Nucleus accumbens (tissue), 56 donors: ENCODE results near the gene RAB42.
"Not testable (repeated sequence)": the region's sequence is repeated elsewhere in the genome, so short reads cannot be mapped to it uniquely, and the experiment has no call there.

Experiments
- DNase-seq, 56 donors: peaks; one replicate each; lab custom pipeline; 2025; lab: John Stamatoyannopoulos, UW

RAB42 gene

DNA sequence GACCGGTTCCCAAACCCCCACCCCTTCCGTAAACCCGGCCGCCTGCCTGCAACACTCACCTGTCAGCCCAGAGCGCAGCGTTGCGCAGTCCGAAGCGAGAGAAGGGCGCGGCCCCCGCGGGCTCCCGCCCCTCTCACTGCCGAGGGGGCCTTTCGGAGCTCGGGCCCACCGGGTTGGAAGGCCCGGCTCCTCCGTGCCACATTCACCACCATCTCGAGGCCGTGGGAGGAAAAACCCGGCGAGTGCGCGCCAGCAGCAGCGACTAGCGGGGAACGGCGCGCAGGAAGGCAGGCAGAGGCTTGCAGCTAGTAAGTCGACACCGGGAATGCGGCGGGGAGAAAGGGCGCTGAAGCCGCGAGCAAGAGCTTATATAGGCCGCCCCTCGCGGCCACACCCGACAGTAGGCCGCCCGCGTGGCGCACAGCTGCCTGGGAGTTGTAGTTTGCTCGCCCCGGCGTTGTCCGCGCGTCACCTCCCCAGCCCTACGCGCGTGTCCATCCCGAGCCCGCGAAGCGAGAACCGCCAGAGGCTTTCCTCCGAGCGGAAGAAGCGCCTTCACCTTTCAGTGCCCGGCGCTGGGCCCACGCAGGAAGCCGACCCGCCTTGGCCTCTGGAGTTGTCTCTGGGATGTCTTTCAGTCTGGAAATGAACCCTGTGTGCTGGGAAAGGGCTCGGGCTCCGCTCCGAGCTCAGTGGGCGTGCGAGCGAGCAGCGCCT lies 10.4 kb upstream of the RAB42 start:
- peak; percentile 42 to 97 (median 90) for DNase-seq

DNA sequence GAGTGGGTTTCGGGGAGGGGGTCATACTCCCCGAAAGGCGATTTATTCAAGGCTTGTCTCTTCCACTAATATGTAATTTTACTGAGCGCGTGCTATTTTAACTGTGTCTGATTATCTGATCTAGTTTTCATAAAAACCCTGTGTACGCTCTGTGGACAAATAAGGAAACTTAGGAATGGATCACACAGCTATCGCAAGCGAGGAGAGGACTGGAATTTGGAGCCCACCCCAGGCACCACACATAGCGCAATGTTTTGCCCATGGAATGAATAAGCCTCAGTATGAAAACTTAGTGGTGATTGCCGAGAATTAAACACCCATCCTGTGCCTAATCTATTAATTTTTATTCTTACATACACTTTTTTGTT lies 9.8 kb upstream of the RAB42 start:
- DNase-seq = no peak

DNA sequence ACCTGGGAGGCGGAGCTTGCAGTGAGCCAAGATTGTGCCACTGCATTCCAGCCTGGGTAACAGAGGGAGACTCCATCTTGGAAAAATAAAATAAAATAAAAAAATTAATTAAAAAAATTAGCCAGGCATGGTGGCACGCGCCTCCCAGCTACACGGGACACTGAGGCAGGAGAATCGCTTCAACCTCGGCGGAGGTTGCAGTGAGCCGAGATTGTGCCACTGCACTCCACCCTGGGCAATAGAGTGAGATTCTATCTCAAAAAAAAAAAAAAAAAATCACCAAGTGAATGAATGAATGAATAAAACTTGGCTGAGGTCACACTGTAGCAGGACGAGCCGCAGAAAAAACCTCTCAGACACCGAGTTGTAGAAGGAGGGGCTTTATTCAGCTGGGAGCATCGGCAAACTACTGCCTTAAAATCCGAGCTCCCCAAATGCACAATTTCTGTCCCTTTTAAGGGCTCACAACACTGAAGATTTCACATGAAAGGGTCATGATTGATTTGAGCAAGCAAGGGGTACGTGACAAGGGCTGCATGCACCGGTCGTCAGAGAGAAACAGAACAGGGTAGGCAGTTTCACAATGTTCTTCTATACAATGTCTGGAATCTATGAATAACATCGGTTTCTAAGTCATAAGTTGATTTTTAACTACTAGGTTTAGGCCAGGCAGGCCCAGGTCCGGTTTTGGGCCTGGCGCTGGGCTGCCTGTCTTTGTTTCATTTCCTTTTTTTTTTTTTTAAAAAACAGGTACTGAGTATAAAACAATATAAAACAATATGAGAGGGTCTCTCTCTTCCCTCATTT lies 5.3 kb upstream of the RAB42 start:
- DNase-seq = not testable (repeated sequence)

DNA sequence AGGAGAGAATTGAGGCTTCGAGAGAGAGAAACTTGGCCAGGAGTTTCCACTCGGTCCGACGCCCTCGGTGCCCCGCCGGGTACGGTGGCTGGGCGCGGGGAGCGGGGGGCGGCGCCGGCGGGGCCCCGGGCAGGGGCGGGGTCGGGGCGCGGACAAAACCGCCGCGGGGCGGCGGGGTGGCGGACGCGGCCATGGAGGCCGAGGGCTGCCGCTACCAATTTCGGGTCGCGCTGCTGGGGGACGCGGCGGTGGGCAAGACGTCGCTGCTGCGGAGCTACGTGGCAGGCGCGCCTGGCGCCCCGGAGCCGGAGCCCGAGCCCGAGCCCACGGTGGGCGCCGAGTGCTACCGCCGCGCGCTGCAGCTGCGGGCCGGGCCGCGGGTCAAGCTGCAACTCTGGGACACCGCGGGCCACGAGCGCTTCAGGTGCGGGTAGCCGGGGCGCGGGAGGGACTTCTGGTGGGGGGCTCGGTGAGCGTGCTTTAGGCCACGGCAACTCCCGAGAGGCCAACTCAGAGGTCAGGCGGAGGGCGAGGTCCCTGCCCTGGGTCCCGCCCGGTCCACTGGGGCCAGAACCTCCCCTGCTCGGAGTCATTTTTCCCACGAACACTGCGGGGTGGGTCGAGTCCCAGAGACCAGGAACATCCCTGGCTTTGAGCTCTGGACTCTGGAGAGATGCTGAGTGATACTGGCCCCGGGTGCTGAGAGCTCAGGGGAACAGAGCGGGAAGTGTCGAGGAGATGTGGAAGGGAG lies 431 bp downstream of the RAB42 start:
- no peak for DNase-seq

DNA sequence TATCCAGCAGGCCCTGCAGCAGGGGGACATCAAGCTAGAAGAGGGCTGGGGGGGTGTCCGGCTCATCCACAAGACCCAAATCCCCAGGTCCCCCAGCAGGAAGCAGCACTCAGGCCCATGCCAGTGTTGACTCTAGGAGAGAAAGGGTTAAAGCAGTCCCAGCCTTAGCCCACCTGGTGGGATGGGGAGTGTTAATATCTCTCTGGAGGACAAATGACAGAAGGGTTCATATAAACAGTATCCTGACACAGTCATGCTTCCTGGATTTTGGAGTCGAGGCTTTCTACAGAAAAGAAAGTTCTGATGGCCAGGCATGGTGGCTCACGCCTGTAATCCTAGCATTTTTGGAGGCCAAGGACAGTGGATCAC lies 1.9 kb downstream of the RAB42 start:
- DNase-seq = not testable (repeated sequence)

DNA sequence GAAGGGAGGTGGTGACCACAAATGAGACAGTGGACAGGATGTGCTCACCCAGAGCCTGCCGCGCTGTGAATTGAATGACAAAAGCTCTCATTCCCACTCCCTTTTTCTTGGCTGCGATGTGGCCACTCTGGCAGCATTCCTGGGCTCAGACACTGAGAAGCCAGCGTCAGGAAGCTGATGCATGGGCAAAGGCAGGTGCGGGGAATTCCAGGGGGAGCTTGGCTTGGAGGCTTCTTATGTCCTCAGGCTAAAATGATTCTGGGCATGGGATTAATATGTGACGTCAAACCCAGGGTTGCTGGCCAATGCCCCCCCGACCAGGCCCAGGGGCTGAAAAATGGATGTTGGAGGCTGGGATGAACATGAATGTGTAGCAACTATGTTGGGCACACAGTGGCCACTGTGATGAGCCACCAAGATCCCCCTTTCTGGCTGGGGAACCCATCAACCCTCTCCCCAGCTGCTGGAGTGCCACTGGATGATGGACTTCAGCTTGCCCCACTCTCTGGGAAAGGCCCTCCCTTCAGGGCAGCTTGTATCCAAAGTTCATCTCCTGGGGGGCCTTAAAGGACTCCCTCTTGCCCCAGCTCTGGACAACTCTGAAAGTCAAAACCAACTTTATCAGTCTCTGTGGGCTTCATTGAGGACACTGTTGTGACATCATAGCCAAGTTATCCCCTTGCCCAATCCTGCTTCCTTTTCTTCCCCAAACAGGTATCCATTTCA lies 2.8 kb downstream of the RAB42 start:
- peak in 2 of 56 donors; percentile 11 to 14 for DNase-seq

DNA sequence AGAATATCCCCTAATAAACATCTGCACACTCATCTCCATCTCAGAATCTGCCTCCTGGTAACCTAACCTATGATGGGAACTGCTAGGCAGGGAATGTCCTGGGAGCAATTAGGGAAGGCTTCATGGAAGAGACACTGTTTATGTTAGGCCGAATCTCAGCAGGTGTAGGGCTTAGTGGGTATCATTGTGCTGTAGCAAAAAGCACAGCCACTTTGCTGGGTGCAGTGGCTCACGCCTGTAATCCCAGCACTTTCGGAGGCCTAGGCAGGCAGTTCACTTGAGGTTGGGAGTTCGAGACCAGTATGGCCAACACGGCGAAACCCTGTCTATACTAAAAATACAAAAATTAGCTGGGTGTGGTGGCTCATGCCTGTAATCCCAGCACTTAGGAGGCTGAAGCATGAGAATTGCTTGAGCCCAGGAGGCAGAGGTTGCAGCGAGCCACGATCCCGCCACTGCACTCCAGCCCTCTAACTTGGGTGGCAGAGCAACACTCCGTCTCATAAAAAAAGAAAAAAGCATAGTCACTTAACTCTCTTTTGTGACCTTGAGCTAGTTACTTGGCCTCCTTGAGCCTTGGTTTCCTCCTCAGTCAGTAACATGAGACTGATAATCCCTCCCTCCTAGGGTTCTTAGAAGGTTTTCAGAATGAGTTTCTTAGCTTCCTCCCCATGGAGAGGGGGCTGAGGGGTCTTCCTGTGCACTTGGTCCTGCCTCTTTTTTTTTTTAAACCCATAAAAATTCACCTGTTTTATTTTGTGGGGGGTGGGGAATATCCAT lies 3.5 kb downstream of the RAB42 start:
- DNase-seq = no peak

DNA sequence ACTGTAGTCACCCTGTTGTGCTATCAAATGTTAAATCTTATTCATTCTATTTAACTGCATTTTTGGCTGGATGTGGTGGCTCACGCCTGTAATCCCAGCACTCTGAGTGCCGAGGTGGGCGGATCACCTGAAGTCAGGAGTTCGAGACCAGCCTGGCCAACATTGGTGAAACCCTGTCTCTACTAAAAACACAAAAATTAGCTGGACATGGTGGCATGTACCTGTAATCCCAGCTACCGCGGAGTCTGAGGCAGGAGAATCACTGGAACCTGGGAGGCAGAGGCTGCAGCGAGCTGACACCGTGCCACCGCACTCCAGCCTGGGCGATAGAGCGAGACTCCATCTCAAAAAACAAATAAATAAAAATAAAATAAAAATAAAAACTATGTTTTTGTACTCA lies 4.2 kb downstream of the RAB42 start:
- DNase-seq = not testable (repeated sequence)

DNA sequence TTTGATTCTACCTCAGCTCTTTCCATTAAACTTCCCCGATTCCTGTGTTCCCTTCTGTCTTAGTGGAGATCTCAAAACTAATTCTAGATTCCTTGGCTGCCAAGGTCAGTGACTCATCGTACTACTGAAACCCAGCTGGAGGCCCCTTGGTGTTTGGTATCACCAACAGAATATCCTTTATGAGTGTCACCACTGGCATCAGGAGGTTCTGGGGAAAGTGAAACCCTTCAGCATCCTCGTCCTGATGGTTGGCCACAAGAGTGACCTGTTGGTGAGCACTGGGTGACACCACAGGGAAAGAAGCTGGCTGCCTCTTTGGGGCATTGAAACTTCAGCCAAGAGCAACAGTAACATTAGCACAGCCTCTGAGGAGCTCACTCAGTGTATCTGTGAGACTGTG lies 9.6 kb downstream of the RAB42 start:
- no peak for DNase-seq

DNA sequence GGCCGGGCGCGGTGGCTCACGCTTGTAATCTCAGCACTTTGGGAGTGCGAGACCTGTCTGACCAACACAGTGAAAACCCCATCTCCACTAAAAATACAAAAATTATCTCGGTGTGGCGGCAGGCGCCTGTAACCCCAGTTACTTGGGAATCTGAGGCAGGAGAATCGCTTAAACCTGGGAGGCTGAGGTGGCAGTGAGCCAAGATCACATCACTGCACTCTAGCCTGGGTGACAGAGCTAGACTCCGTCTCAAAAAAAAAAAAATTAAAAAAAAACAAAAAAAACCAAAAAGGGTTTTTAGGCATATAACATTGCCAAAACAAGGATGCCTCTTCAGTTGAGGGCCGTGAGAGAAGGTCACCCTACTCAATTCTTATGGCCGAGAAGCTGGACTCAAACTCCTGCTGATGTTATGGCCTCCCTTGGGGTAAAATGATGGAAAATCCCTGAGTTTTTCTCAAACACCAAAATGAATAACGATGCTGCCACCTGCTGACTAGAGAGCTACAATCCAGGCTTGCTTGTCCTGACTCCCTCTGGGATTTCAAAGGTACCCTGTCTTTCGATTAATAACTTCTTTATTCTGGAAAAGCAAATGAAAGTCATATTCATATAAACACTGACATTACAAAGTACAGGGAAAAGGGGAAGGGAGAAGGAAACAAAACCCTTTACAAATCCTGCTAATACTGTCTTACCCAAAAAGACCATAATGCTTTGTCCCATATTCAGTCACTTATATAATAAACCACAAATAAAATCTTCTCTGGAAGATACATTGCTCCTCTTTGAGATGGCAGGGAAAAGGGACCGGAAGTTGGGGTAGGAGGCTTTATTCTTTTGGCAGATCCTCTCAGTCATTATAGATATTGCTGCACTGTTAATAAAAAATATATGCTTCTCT lies 10.7 kb downstream of the RAB42 start:
- peak in 40 of 56 donors; percentile 3 to 79 (median 34) for DNase-seq

DNA sequence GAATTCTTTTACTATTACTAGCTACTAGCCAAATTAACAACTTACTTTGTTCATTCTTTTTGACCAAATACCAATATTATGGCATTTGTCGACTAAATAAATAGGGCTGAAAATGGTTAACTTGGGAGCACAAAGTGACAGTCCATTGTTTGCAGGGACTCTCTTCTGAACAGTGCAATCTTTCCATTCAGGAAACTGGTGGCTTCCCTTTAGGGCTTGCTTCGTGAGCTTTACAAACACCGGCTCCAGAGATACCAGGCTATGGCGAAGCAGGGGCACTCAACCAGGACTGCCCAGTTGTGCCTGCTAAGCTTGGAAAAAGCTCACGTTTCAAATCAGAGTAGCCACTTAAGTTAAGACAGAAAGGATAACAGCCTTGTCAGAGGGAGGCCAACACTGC lies 12.3 kb downstream of the RAB42 start:
- no peak for DNase-seq

DNA sequence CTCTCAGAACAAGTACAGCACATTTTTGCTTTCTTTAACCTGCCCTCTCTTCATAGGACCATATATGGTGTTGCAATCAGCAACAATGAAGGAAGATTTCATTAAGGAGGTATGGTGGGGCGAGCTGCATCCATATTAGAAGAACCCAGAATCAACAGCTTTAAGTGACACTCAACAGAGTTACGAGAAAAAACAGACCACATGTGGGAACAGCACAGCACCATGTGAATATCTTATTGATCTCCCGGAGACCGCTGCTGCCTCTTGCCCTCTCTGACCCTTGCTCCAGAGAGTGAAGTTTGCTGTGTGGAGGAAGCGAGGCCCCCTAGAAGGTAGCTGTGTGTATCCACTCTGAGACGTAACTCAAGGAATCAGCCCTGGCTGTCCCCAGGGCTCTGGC lies 12.9 kb downstream of the RAB42 start:
- DNase-seq = no peak

DNA sequence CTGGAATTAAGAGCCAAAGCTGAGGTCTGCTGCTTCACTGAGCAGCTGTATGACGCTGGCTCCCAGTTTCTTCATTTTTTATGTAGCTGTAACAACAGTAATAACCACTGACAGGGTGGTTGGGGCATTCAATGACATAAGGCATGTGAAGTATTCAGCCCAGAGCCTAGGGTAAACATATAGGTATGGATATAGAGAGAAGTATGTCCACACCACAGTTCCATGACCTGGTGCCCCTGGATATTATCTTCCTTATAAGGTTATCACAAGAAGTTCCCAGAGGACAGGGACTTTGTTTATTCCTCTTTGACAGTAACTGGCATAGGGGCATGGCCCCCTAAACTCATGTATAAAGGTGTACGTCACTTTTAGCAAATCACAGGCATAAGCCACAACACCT lies 14.7 kb downstream of the RAB42 start:
- no peak for DNase-seq

DNA sequence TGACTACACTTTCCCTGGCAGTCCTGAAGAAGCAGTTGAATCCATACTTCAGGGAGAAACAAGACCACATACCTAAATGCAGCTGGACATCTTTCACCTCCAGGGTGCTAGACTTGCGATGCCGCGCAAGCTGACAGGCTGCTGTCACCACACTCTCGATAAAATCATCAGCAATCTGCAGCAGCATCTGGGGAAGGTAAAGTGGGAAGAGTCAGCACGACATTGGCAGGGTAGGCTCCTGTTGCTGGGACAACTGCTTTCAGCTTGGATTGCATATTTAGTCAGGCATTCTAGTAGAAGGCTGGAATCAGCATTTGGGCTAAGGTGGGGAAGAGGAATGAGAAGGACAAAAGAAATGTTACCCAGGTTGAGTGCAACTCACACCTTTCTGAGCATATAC lies 21.1 kb downstream of the RAB42 start:
- DNase-seq = peak in 5 of 56 donors; percentile 2 to 18 (median 14)

DNA sequence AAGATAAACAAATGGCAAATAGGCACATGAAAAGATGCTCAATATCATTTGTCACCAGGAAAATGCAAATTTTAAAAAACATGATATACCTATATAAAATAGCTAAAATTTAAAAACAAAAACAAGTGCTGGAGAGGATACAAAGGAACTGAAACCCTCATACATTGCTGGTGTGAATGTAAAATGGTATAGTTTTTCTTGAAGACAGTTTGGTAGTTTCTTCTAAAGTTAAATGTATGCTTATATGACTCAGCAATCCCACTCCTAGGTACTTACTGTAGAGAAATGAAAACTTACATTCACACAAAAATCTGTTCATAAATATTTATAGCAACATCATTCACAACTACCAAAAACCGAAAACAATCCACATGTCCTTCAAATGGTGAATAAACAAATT lies 39.6 kb downstream of the RAB42 start:
- no peak for DNase-seq

DNA sequence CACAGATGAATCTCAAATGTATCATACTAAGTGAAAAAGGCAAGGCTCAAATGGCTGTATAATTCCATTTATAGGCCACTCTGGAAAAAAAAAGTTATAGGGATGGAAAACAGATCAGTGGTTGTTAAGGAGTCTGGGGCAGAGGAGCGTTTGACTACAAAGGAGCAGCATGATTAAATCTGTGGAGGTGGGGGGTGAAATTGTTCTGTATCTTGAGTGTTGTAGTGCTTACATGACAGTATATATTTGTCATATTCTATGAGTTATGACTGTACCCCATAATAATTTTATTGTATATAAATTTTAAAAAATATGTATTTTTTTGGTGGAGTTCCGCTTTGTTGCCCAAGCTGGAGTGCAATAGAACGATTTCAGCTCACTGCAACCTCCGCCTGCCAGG lies 40.5 kb downstream of the RAB42 start:
- no peak for DNase-seq

DNA sequence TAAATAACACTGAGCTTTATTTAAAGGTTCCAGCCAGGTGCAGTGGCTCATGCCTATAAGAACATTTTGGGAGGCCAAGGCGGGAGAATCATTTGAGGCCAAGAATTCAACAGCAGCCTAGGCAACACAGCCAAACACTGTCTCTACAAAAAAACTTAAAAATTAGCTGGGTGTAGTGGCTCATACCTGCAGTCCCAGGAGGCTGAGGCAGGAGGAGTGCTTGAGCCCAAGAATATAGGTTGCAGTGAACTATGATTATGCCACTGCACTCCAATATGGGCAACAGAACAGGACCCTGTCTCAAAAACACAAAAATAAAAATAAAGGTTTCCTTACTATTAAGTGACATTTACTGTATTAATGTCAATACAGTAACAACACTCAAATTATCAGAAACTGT lies 48.7 kb downstream of the RAB42 start:
- no peak for DNase-seq

DNA sequence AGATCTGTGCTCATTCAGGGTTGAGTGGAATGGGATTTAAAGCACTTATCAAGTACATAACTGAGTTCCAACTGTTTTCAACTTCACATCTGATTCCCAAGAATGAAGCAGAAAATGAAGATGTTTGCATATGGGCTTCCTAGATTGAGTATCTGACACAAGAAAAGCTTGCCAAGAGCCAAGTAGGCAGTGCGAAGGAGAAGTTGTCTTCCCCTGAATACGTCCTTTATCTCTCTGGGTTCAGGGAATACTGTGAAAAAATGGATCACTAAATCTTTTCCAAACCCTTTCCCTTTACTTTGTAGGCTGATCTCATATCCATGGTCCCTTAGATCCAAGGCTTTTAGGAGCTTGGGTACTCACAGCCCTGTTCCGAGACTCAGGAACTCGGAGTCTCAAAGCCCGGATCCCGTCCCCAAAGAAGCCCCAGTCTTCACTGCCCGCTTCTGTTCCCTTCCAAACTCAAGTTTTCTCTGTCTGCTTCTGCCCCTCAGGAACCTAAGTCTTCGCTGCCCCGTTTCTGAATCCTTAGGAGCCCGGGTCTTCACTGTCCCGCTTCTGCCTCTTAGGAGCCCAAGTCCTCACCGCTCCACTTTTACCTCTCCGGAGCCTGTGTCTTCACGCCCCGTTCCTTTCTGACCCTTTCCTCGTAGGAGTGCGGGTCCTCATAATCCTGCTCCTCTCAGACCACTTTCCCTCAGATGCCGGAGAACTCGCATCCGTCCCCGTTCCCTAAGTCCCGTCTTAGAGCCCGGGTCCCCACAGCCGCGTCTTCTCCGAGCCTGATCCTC lies 50.2 kb downstream of the RAB42 start:
- DNase-seq = peak in 4 of 56 donors; percentile 7 to 72 (median 47)
